Liver (tissue), 3 donors: ENCODE data around the gene PLIN1.

Experiments used
- ATF3 ChIP-seq: IDR thresholded peaks from 2 replicates; pipeline ENCODE4 v1.6.1; 2016; ENCODE audit warnings: antibody characterized with exemption
- CTCF ChIP-seq: fragments of 150-350 bp; IDR thresholded peaks from 2 replicates; pipeline ENCODE4 v1.5.1; 2017; ENCODE audit warnings: improper control_type of control experiment, low read depth, low read length; ENCODE audit not compliant: missing input control
- FOXA1 ChIP-seq: IDR thresholded peaks from 2 replicates; pipeline ENCODE4 v1.6.1; 2016; ENCODE audit warnings: antibody characterized with exemption
- GABPA ChIP-seq, 2 donors: IDR thresholded peaks in 1 of 2; conservative IDR thresholded peaks in 1 of 2; 2 replicates each; pipeline ENCODE4 v1.6.1; 2016; ENCODE audit warnings: antibody characterized with exemption in 2 of 2, mild to moderate bottlenecking in 1 of 2, moderate library complexity in 1 of 2
- HNF4G ChIP-seq: IDR thresholded peaks from 2 replicates; pipeline ENCODE4 v1.6.1; 2016; ENCODE audit warnings: antibody characterized with exemption
- JUND ChIP-seq, 2 donors: IDR thresholded peaks; 2 replicates each; pipeline ENCODE4 v1.6.1; 2016; ENCODE audit warnings: antibody characterized with exemption in 2 of 2
- MAX ChIP-seq: IDR thresholded peaks from 2 replicates; pipeline ENCODE4 v1.6.1; 2016; ENCODE audit warnings: antibody characterized with exemption
- NR2F2 ChIP-seq: IDR thresholded peaks from 2 replicates; pipeline ENCODE4 v1.6.1; 2016; ENCODE audit warnings: antibody characterized with exemption
- RAD21 ChIP-seq, 2 donors: IDR thresholded peaks; 2 replicates each; pipeline ENCODE4 v1.6.1; 2016; ENCODE audit warnings: antibody characterized with exemption in 2 of 2, mild to moderate bottlenecking in 2 of 2
- REST ChIP-seq: IDR thresholded peaks from 2 replicates; pipeline ENCODE4 v1.6.1; 2016; ENCODE audit warnings: antibody characterized with exemption, mild to moderate bottlenecking
- SP1 ChIP-seq: IDR thresholded peaks from 2 replicates; pipeline ENCODE4 v1.6.1; 2018; ENCODE audit warnings: antibody characterized with exemption, mild to moderate bottlenecking
- TAF1 ChIP-seq: conservative IDR thresholded peaks from 2 replicates; pipeline ENCODE4 v1.6.1; 2016; ENCODE audit warnings: antibody characterized with exemption, mild to moderate bottlenecking
- YY1 ChIP-seq: IDR thresholded peaks from 2 replicates; pipeline ENCODE4 v1.6.1; 2016; ENCODE audit warnings: antibody characterized with exemption, mild to moderate bottlenecking
- ZBTB33 ChIP-seq: IDR thresholded peaks from 2 replicates; pipeline ENCODE4 v1.6.1; 2016; ENCODE audit warnings: antibody characterized with exemption
- donor health status: healthy.
- donor health status: healthy.

- TF ChIP-seq FOXA1 (no peak), CTCF (no peak), MAX (no peak), TAF1 (no peak), RAD21 (IDR thresholded peaks at IDR 0.05) (no peak), YY1 (no peak), JUND (IDR thresholded peaks at IDR 0.05) (no peak), SP1 (no peak), GABPA (IDR thresholded peaks at IDR 0.05 in 1 of 2, conservative IDR thresholded peaks at IDR 0.05 in 1 of 2) (no peak), REST (no peak), ATF3 (no peak), NR2F2 (no peak), ZBTB33 (no peak), HNF4G (no peak)
Measured at GRCh38 chr15:89693091-89693490, 13.9 kb upstream of the PLIN1 start.
